ENCODE measurements around the gene SDC3.
"Not testable (repeated sequence)": the region's sequence is repeated elsewhere in the genome, so short reads cannot be mapped to it uniquely, and the experiment has no call there.

Gene SDC3

GRCh38 chr1:30870656-30871055, 37.9 kb downstream of the SDC3 start:
- Mint-ChIP-seq H3K36me3 (ENCODE audit: low read depth) (no peaks in the 10 kb centered on the region), H3K4me3 (no peak overlapping the region), H3K27me3 (peaks cover 13% of the 10 kb centered on the region), H3K9me3 (no peaks in the 10 kb centered on the region), H3K27ac (no peak overlapping the region), H3K4me1 (ENCODE audit: low read depth) (peaks cover 7% of the 10 kb centered on the region)

GRCh38 chr1:30870035-30870434, 38.5 kb downstream of the SDC3 start:
- Mint-ChIP-seq H3K4me1 (ENCODE audit: low read depth) (peaks cover 7% of the 10 kb centered on the region), H3K9me3 (no peaks in the 10 kb centered on the region), H3K4me3 (no peak overlapping the region), H3K36me3 (ENCODE audit: low read depth) (no peaks in the 10 kb centered on the region), H3K27me3 (peaks cover 18% of the 10 kb centered on the region), H3K27ac (no peak overlapping the region)

GRCh38 chr1:30868833-30869435, 39.6 kb downstream of the SDC3 start:
- no peak overlapping the region for H3K4me3 Mint-ChIP-seq
- no peak overlapping the region for H3K27ac Mint-ChIP-seq
- H3K27me3 Mint-ChIP-seq, result peaks cover 26% of the 10 kb centered on the region
- no peaks in the 10 kb centered on the region for H3K9me3 Mint-ChIP-seq
- H3K36me3 Mint-ChIP-seq (ENCODE audit: low read depth), result no peaks in the 10 kb centered on the region
- peaks cover 7% of the 10 kb centered on the region for H3K4me1 Mint-ChIP-seq (ENCODE audit: low read depth)

- H3K27me3 Mint-ChIP-seq, result peaks cover 27% of the 10 kb centered on the region
- not testable (repeated sequence) for H3K9me3 Mint-ChIP-seq; H3K27ac Mint-ChIP-seq; H3K36me3 Mint-ChIP-seq (ENCODE audit: low read depth); H3K4me1 Mint-ChIP-seq (ENCODE audit: low read depth); H3K4me3 Mint-ChIP-seq
These were observed 40.5 kb downstream of the SDC3 start for GRCh38 chr1:30868057-30868456.

GRCh38 chr1:30867537-30867936, 41.0 kb downstream of the SDC3 start:
- Mint-ChIP-seq H3K36me3 (ENCODE audit: low read depth) (no peaks in the 10 kb centered on the region), H3K4me1 (ENCODE audit: low read depth) (peaks cover 7% of the 10 kb centered on the region), H3K27ac (no peak overlapping the region), H3K27me3 (peaks cover 27% of the 10 kb centered on the region), H3K9me3 (no peaks in the 10 kb centered on the region), H3K4me3 (no peak overlapping the region)

GRCh38 chr1:30866594-30866993, 42.0 kb downstream of the SDC3 start:
- Mint-ChIP-seq H3K27ac (no peak overlapping the region), H3K27me3 (peaks cover 27% of the 10 kb centered on the region), H3K4me3 (no peak overlapping the region), H3K36me3 (ENCODE audit: low read depth) (no peaks in the 10 kb centered on the region), H3K4me1 (ENCODE audit: low read depth) (peaks cover 7% of the 10 kb centered on the region), H3K9me3 (no peaks in the 10 kb centered on the region)

GRCh38 chr1:30864681-30865080, 43.9 kb downstream of the SDC3 start:
- Mint-ChIP-seq H3K27ac (no peak overlapping the region), H3K36me3 (ENCODE audit: low read depth) (no peaks in the 10 kb centered on the region), H3K27me3 (peaks cover 29% of the 10 kb centered on the region)

GRCh38 chr1:30863858-30864604, 44.5 kb downstream of the SDC3 start:
- no peaks in the 10 kb centered on the region for H3K36me3 Mint-ChIP-seq (ENCODE audit: low read depth)
- H3K4me3 Mint-ChIP-seq, result no peak overlapping the region
- peaks cover under 1% of the 10 kb centered on the region for H3K4me1 Mint-ChIP-seq (ENCODE audit: low read depth)
- H3K27me3 Mint-ChIP-seq, result peaks cover 31% of the 10 kb centered on the region
- no peak overlapping the region for H3K27ac Mint-ChIP-seq
- no peaks in the 10 kb centered on the region for H3K9me3 Mint-ChIP-seq

More at GRCh38 chr1:30864681-30865080, 43.9 kb downstream of the SDC3 start:
- peaks cover 7% of the 10 kb centered on the region for H3K4me1 Mint-ChIP-seq (ENCODE audit: low read depth)
- no peaks in the 10 kb centered on the region for H3K9me3 Mint-ChIP-seq
- H3K4me3 Mint-ChIP-seq, result no peak overlapping the region

- Mint-ChIP-seq H3K27ac (no peak overlapping the region), H3K9me3 (no peaks in the 10 kb centered on the region), H3K36me3 (ENCODE audit: low read depth) (no peaks in the 10 kb centered on the region), H3K27me3 (peaks cover 21% of the 10 kb centered on the region), H3K4me3 (no peak overlapping the region), H3K4me1 (ENCODE audit: low read depth) (no peaks in the 10 kb centered on the region)
These were observed 48.3 kb downstream of the SDC3 start for GRCh38 chr1:30860320-30860652.

- no peaks in the 10 kb centered on the region for H3K4me1 Mint-ChIP-seq (ENCODE audit: low read depth)
- no peak overlapping the region for H3K27ac Mint-ChIP-seq
- H3K9me3 Mint-ChIP-seq, result no peaks in the 10 kb centered on the region
- H3K36me3 Mint-ChIP-seq (ENCODE audit: low read depth), result no peaks in the 10 kb centered on the region
- no peak overlapping the region for H3K4me3 Mint-ChIP-seq
- H3K27me3 Mint-ChIP-seq, result peaks cover 11% of the 10 kb centered on the region
These were observed 50.6 kb downstream of the SDC3 start for GRCh38 chr1:30857964-30858363.

- H3K4me3 Mint-ChIP-seq, result no peak overlapping the region
- no peaks in the 10 kb centered on the region for H3K9me3 Mint-ChIP-seq
- H3K27ac Mint-ChIP-seq, result no peak overlapping the region
- H3K27me3 Mint-ChIP-seq, result peaks cover 11% of the 10 kb centered on the region
- no peaks in the 10 kb centered on the region for H3K36me3 Mint-ChIP-seq (ENCODE audit: low read depth)
- no peaks in the 10 kb centered on the region for H3K4me1 Mint-ChIP-seq (ENCODE audit: low read depth)
These were observed 51.5 kb downstream of the SDC3 start for GRCh38 chr1:30857062-30857461.

GRCh38 chr1:30856260-30856790, 52.2 kb downstream of the SDC3 start:
- no peaks in the 10 kb centered on the region for H3K9me3 Mint-ChIP-seq
- no peak overlapping the region for H3K4me3 Mint-ChIP-seq
- no peak overlapping the region for H3K27ac Mint-ChIP-seq
- no peaks in the 10 kb centered on the region for H3K36me3 Mint-ChIP-seq (ENCODE audit: low read depth)
- peaks cover 11% of the 10 kb centered on the region for H3K27me3 Mint-ChIP-seq
- H3K4me1 Mint-ChIP-seq (ENCODE audit: low read depth), result no peaks in the 10 kb centered on the region

- Mint-ChIP-seq H3K4me1 (ENCODE audit: low read depth) (no peaks in the 10 kb centered on the region), H3K36me3 (ENCODE audit: low read depth) (no peaks in the 10 kb centered on the region), H3K4me3 (no peak overlapping the region), H3K9me3 (no peaks in the 10 kb centered on the region), H3K27me3 (peaks cover 11% of the 10 kb centered on the region), H3K27ac (no peak overlapping the region)
These were observed 52.8 kb downstream of the SDC3 start for GRCh38 chr1:30855686-30856259.

- H3K36me3 Mint-ChIP-seq (ENCODE audit: low read depth), result no peaks in the 10 kb centered on the region
- no peak overlapping the region for H3K4me3 Mint-ChIP-seq
- no peak overlapping the region for H3K27ac Mint-ChIP-seq
- no peaks in the 10 kb centered on the region for H3K9me3 Mint-ChIP-seq
- no peaks in the 10 kb centered on the region for H3K4me1 Mint-ChIP-seq (ENCODE audit: low read depth)
- peaks cover 20% of the 10 kb centered on the region for H3K27me3 Mint-ChIP-seq
These were observed 55.2 kb downstream of the SDC3 start for GRCh38 chr1:30853350-30853749.

GRCh38 chr1:30852026-30852425, 56.5 kb downstream of the SDC3 start:
- no peaks in the 10 kb centered on the region for H3K4me1 Mint-ChIP-seq (ENCODE audit: low read depth)
- H3K4me3 Mint-ChIP-seq, result no peak overlapping the region
- H3K9me3 Mint-ChIP-seq, result no peaks in the 10 kb centered on the region
- H3K27ac Mint-ChIP-seq, result no peak overlapping the region
- H3K27me3 Mint-ChIP-seq, result peaks cover 32% of the 10 kb centered on the region
- no peaks in the 10 kb centered on the region for H3K36me3 Mint-ChIP-seq (ENCODE audit: low read depth)
